Ramos (cell line): ENCODE measurements around the gene P2RX3.

Experiments used
- in situ Hi-C: fragments of 300-500 bp; cut with MboI; formaldehyde crosslinking; loops from one replicate; pipeline ENCODE4 v1.14.3; 2022; ENCODE audit warnings: low sequenced_read_pairs; ENCODE audit not compliant: unreplicated experiment

Gene P2RX3

DNA sequence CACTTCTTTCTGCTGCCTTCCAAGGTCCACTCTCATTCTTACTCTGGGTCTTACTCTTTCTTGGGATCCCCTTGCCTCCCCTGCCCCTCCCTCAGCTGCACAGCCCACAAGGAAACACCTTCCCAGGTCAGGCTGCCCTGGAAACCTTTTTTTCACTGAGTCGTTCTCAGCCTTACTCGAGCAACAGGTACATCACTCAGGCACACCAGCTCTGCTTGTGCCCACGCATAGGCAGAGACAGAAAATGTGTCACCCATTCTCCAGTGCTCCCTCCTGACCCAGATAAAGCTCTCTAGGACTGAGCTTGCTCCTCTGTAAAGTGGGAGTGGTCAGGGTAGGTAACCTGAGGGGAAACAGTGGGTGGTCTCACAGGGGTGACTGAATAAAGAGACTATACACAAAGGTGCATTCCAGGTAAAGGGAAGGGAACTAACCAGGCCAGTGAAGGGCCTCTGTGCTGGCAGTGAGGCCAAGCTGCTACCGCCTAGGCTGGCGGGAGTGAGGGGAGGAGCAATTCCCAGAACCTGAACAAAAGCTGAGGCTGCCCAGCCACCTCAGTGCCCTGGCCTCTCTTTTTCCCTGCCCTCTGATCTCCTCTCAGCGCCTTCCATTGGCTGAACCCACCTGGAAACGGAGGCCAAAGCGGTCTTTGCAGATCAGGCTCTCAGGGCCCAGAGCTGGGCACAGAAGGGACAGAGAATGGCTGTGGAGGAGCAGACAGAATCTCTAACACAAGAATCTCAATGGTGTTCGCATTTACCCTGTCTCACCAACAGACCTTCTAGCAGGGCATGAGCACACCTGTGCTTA, 26.9 kb downstream of the P2RX3 start:
- in situ Hi-C loops = no loop called here

DNA sequence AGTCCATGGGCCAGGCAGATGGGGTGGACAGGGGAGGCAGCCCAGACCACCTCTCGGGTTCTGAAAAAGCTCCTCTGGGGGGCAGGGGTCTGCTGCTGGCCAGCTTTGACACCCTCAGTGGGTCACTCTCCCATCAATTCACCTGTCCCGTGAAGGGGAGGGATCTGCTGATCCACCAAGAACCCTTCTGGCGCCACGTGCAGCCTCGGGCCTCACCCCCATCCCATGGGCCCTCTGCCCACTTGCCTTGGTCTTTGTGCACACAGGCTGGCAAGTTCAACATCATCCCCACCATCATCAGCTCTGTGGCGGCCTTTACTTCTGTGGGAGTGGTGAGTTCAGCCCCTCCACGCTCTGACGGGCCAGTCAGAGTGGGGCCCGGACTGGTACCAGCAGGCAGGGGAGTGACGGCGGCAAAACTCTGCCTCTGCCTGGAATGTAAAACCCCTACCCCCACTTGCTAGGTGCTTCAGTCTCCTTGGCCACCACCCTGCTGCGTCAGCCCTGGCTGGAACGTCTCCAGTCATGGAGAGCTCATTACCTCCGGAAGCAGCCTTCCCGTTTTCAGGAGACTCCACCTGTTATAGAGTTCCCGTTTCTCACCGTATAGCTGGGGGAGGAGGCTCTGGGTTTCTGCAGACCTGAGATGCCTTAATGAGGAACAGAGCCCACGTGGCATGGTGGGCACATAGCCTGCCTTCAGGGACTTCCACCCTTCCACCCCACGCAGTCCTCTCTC, 30.1 kb downstream of the P2RX3 start:
- in situ Hi-C loops = no loop called here

DNA sequence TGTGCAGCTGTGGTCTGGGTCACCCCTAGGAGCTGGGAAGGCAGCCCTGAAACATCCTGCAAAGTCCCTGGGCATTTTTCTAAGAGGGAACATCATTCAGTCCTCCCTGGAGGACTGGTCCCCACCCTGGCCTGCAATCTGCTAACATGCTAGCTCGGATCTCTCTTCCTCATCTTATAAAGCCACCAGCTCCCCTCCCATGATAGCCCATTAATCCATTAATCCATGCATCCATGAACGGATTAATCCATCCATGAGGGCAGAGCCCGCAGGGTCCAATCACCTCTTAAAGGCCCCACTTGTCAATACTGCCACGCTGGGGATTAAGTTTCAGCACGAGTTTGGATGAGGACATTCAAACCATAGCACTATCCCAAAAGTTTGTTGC, 30.7 kb downstream of the P2RX3 start:
- in situ Hi-C loops = no loop called here

DNA sequence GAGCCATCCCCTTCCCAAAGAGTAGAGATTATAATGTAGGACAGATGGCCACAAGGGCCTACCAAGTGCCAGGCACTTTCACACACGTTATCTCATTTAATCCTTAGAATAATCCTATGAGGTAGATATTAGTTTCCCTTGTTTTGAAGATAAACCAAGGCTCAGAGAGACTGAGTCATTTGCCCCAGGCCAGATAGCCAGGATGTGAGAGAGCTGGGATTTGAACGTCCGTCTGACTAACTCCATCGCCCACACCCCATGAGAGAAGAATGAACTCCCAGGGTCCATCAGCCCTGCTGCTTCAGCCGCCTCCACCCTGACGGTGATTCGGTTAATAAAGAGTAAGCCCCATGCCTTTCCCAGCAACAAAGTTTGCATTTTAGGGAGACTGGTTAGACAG, 32.1 kb downstream of the P2RX3 start:
- in situ Hi-C loops = no loop called here

DNA sequence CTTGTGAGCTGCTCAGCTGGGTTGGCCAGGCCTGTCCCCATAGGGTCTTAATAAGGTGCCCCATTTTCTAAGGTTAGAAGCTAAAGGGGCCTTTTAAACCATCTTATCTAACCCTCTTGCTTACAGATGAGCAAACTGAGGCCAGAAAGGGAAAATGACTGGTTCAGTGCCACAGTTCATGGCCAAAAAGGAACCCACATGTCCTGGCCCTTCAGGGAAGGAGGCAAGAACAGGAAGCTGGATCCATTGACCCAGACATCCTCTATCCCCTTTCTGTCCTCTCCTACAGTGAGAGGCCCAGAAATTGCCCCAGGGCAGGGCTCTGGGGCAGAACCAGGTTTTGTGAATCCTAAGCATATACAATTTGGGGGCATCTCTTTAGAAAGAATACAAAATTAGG, 32.8 kb downstream of the P2RX3 start:
- in situ Hi-C loops = no loop called here

DNA sequence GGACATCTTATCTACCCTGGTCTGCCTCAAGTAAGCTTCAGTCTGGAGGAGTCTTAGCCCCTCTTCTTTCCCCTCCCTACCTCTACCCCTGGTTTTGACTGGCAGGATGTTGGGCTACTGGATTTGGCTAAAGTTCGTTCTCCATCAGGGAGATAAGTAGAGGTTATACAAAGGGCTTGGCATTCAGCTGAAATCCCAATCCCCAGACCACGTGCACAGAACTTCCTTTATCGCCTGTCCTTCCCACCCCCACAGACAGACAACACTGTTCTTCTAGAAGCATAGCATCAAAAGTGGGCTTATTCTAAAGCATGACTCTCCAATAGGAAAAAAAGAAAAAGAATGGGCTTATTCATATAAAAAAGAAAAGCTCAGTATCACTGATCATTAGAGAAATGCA, 35.0 kb downstream of the P2RX3 start:
- in situ Hi-C loops = no loop called here

DNA sequence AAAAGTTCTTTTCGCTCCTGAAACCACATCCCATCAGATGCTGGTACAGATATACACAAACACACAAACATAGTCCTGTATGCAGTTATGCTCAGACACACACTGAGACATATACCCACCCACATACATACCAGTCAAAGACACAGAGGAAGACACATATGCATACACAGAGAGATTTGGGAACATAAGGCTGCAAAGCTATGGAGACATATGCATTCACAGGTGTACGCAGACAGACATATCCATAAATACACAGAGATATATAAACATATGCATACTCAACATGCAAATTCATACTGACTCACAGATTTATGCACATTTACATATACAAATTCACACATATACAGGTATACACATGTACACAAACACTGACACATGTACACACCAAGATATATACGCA, 36.8 kb downstream of the P2RX3 start:
- in situ Hi-C loops = no loop called here

DNA sequence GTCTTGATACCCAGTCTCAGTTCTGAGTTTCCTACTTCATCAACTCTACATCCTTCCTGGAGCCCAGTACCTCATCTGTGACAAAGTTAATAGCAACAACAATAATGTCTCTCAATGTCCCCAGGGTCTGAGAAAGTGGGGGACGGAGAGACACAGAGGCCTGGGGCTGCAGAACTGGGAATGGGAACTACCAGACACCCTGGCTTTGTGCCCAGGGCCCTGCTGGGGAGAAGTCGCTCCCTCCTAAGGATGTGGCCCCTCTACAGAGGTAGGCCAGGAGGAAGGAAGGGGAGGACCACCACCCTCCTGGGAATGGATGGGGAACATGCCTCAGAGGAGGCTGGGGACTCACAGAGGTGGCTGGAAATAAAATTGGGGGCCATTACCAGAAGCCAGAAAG, 37.3 kb downstream of the P2RX3 start:
- in situ Hi-C loops = no loop called here

DNA sequence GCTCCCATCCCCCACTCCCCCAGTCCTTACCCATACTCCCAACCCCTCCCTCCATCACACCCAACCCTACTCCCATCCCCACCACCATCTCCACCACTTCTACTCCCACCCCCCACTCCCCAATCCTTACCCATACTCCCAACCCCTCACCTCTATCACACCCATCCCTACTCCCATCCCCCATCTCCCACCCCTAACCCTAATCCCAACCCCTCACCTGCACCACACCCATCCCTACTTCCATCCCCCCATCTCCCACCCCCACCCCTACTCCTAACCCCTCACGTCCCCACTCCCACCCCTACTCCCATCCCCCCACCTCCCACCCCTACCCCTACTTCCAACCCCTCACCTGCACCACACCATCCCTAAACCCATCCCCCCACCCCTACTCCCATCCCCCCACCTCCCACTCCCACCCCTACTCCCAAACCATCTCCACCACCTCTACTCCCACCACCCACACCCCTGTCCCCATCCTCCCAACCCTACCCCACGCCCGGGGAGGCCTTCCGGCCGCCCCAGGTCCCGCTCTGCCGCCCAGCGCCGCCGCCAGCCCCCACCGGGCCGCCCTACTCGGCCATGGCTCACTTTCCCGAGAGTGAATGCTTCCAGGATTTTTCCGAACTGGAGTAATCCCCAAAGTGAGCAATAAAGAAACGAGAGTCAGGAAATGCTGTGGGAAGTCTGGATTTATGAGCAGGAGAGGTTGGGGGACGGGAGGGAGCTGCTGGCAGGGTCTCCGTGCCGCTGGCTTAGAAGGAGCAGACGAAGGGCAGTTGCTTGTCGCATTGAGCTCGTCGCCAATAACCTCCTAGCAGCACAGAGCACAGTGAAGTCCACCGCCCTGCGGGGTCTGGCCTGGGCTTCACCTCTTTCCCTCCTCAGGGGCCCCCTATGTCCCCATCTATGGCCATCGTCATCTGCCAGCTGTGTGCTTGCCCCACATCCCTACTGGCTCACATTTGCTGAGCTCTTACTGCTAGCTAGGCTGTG, 38.2 kb downstream of the P2RX3 start:
- in situ Hi-C loops = no loop called here

DNA sequence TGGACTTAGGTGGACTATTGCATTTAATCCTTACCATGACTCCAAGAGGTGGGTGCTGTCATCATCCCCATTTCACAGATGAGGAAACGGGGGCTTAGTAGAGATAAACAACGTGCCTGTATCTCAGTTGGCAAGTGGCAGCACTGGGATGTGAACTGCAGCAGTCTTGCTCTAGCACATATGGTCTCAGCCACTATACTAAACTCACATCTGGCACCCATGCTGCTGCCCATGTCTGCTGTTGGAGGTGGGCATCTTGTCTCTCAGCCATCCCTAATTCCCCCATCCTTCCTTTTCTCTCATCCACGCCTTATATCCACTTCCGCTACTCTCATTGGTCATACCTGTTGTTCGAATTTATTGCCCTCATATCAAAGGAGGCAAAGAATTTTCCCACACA, 39.0 kb downstream of the P2RX3 start:
- in situ Hi-C loops = no loop called here

DNA sequence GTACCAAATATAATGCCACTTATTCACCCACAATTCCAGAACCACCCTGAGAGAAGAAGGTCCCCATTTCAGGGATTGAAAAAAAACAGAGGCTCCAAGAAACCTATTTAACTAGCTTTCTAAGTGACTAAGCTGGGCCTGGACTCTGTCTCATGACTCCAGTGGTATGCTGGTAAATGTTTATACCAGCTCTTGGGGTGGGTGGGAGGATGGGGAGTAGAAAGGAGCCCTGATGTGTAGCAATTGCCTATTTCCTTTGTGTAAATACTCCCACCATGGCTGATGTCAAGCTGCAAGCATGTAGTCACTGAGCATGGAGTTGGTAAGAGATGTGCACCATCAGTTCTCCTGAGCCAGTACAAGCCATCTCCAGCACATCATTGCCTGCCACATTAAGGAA, 40.0 kb downstream of the P2RX3 start:
- in situ Hi-C loops = no loop called here

DNA sequence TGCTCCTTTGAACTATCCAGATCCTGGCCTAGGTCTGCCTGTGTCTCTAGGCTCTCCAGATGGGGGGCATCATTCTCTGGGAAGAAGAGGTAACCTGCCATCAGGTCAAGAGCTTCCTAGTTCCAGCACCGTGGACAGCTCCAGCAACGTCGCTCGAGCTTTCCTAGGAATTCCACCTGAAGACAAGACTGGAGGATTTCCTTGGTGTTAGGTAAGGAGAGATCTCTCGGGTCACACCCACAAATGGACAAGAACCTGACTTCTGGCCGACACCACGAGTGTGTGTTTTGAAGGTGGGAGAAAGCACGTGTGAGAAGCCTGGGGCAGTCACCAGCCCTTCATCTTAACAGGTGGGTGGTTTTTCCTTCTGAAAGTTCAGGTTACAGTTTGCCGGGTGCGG, 41.6 kb downstream of the P2RX3 start:
- in situ Hi-C loops = no loop called here

DNA sequence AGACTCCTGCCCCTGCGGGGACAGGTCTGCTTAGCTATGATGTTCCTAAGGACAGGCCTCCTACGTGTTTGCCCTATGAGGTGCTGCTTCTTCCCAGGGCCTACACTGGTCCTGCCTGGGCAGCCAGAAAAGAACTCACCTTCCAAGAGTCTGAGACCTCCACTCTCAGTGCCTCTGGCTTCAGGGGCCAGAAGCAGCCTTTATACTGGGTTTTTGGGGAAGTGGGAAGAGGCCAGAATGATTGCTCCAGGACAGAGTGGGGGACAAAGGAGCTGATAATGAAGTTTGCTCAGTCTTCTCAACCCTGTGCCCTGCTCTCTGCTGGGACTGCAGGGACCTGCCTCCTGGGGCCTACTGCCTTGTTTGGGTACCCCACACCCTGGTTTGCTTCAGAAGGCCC, 42.8 kb downstream of the P2RX3 start, which contains the start of gene PRG3:
PRG3 (minus strand) TSS at position 176 of the 400 bp plus-strand sequence. CDS start 442 bp downstream, outside the sequence.
- in situ Hi-C loops = no loop called here

DNA sequence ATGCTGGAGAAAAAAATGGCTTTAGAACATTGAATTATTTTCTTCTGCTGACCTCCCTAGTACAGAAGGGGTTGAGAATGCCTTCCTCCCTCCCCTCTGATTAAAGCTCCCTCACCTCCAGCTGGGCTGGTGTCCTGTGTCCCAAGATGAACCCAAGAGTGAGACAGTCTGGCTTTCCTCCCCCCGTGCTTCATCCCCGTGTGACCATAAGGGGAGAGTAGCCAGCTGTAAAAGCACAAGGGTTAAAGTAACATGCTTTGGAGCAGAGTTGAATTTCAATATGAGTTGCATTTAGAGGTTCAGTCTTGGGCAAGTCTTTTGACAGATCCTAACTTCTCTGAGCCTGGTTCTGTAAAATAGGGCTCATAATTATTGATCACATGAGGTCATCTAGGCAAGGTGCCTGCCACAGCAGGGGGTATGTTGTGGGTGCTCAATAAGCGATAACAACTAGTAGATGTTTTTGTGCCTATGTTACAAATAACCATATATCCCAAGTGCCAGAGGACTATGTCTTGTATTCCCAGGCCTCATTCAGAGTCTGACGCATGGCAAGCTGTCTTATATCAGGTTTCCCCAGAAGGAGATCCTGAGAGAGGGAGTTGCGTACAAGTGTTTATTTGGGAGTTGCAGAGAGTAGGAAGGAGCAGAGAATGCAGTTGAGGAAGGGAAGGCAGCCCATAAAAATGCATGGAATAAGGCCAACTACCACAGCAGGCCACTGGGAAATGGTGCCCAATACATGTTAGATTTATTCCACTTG, 48.2 kb downstream of the P2RX3 start:
- in situ Hi-C loops = no loop called here

DNA sequence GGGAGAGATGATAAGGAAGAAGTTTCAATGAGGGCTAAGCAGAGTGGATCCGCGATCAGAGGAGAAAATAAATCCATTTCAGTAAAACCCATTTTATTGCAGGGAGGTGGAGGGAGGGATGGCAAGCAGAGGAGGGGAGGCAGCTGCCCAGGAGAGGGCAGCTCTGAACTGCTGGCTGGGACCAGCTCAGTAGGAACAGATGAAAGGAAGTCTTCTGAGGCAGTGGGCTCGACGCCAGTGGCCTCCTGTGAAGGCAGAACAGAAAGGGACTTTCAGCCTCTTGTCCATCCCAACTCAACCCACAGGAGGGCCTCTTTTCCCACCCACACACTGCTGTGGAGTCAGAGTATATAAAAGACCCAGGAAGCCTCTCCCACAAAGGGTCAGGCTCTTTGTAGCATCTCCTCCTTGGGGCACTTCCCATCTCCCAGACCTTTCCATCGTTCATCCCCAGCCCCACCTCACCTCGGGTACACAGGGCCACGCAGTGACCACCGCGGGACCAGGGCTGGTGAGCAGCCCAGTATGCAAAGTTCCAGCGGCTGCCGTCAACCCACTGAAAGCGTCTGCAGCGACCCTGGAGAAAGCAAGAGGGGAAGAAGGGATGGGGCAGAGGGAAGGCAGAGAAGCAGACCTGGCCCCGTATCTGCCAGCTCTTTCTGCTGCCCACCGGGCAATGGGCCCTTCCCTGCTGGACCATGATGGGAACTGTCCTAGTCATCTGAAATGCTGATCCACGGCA, 49.3 kb downstream of the P2RX3 start:
- in situ Hi-C loops = no loop called here

DNA sequence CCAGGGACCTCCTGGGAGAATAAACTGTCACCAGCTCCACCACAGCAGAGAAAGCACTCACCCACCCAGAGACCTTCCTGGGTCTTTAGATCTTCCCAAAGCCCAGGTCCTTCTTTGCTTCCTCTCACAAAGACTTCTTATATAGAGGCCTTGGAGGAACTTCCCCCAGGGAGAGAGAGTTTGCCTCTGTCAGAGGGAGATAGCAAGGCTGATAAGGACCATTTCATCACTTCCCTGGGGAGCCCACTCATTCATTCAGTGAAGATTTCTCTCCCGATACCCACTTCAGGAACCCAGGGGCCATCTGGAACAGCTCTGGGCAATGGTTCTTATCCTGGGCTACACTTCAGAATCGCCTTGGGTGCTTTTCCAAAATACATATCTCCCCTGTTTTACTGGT, 52.4 kb downstream of the P2RX3 start, which contains the start of gene PRG2:
PRG2 (minus strand) TSS at position 116 of the 400 bp plus-strand sequence. CDS start 706 bp downstream, outside the sequence.
- in situ Hi-C loops = no loop called here

DNA sequence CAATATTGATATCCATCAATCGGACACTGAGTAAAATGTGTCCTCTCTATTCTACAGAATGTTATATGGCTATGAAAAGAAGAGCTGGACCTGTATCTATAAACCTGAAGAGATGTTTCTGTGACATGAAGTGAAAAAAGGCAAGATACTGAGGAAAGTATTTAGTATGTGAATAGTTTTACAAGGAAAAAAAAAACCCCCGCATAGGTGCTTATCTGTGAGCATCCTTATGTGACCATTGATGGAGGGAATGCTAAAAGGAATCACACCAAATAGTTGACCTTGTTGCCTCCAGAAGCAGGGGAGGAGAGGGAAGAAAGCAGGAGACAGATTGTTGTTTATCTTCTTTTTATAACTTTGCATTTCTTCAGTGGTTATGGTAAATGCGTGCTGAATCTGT, 53.0 kb downstream of the P2RX3 start:
- in situ Hi-C loops = no loop called here

DNA sequence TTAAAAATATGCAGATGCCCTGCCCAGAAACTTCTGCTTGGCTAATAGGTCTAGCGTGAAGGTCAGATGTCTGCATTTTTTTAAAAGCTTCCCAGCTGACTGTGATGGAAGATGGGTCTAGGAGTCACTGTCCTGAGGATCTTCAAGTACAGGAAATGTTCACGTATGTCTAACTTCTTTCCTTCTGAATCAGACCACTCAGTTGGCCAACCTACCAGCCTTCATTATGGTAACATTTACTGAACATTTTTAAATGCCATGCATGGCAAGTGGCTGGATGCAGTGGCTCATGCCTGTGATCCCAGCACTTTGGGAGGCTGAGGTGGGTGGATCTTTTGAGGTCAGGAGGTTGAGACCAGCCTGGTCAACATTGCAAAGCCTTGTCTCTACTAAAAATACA, 53.4 kb downstream of the P2RX3 start:
- in situ Hi-C loops = no loop called here
